NCI-H510A treated with DMSO at 0.1 percent for 48 hours (cell line): ENCODE measurements around the gene STEAP3.

Source experiments
- DNase-seq: peaks from one replicate; lab custom pipeline; 2025; lab: John Stamatoyannopoulos, UW

The STEAP3 gene, protein sequence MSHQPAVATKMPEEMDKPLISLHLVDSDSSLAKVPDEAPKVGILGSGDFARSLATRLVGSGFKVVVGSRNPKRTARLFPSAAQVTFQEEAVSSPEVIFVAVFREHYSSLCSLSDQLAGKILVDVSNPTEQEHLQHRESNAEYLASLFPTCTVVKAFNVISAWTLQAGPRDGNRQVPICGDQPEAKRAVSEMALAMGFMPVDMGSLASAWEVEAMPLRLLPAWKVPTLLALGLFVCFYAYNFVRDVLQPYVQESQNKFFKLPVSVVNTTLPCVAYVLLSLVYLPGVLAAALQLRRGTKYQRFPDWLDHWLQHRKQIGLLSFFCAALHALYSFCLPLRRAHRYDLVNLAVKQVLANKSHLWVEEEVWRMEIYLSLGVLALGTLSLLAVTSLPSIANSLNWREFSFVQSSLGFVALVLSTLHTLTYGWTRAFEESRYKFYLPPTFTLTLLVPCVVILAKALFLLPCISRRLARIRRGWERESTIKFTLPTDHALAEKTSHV

GRCh38 chr2:119223521-119224390 lies at the start of gene STEAP3:
Gene STEAP3, plus strand, starts transcription at chr2:119223834. Its CDS starts 7,179 bp downstream, at chr2:119231013.
- peak; percentile 79 for DNase-seq

GRCh38 chr2:119174216-119174992 lies 49.2 kb upstream of the STEAP3 start:
- peak; percentile 75 for DNase-seq

DNA sequence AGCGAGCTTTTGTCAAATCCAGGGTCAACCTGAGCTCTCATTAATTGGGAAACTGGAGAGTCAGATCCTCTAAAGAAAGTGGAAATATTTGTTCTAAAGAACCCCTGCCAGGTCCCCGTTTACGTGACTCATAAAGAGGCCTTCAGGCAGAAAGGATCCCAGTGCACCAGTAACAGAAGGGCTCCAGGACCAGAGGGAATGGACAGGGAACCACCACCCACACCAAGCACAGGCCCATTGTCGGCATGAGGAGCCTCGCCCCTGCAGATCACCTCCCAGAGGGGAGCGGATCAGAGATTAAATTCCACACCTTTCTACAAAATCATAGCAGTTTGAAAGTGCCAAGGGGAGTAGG lies 48.7 kb upstream of the STEAP3 start:
- DNase-seq = no peak

- DNase-seq = no peak
Observed at GRCh38 chr2:119175517-119175916, 48.1 kb upstream of the STEAP3 start.

GRCh38 chr2:119177171-119177837 lies 46.3 kb upstream of the STEAP3 start:
- no peak for DNase-seq

DNA sequence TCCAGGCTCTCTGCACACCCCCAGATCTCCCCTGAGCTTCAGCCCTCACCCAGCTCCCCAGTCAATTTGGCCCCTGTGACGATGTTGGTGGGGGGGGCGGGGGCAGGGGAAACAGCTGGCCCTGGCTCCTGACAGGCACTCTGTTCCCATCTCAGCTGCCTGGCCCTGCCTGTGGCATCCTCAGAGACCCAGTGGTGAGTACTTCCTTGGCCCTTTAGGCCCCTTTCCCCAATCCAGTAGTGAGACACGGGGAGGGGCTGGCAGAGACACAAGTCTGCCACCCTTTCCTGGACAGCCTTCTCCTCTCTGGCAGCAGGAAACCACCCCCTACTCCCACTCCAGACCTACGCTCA lies 45.8 kb upstream of the STEAP3 start:
- no peak for DNase-seq

- no peak for DNase-seq
Observed at GRCh38 chr2:119178776-119179175, 44.9 kb upstream of the STEAP3 start.

- no peak for DNase-seq
Observed at GRCh38 chr2:119179202-119179601, 44.4 kb upstream of the STEAP3 start.

DNA sequence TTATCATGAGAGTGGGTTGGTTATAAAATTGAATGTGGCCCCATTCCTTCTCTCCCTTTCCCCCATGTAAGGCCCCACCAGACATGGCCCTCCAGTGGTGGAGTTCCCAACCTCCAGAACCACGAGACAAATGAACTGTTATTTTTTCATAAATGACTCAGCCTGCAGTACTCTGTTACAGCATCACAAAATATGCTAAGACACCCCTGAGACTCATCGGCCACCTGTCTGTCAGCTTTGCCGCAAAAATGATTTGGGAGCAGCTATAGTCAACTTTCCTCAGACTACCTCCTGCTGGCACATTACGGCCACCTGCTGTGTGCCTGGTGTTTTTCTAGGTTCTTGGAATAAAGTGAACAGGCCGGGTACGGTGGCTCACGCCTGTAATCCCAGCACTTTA lies 43.6 kb upstream of the STEAP3 start:
- DNase-seq = no peak

GRCh38 chr2:119180892-119181291 lies 42.7 kb upstream of the STEAP3 start:
- peak; percentile 10 for DNase-seq

GRCh38 chr2:119181391-119181790 lies 42.2 kb upstream of the STEAP3 start:
- DNase-seq = no peak

- DNase-seq = no peak
Observed at GRCh38 chr2:119181791-119182445, 41.7 kb upstream of the STEAP3 start.

DNA sequence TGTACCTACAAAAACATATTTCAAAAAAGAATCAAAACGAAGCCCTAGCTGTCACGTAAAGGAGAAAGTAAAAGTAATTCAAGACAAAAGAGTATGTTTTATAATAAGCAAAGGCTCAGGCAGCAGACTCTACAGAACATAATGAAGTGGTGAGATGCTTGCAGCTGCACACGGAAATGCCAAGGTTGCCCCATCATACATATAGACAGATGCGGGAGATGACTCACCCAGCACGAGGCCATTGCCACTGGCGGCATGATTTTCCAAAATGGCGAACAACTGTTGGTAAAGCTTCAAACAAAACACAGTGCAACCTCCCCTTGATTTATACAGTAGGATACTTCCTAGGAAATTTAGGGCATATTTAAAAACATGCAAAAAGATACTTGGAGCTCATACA lies 39.1 kb upstream of the STEAP3 start:
- DNase-seq = no peak

DNA sequence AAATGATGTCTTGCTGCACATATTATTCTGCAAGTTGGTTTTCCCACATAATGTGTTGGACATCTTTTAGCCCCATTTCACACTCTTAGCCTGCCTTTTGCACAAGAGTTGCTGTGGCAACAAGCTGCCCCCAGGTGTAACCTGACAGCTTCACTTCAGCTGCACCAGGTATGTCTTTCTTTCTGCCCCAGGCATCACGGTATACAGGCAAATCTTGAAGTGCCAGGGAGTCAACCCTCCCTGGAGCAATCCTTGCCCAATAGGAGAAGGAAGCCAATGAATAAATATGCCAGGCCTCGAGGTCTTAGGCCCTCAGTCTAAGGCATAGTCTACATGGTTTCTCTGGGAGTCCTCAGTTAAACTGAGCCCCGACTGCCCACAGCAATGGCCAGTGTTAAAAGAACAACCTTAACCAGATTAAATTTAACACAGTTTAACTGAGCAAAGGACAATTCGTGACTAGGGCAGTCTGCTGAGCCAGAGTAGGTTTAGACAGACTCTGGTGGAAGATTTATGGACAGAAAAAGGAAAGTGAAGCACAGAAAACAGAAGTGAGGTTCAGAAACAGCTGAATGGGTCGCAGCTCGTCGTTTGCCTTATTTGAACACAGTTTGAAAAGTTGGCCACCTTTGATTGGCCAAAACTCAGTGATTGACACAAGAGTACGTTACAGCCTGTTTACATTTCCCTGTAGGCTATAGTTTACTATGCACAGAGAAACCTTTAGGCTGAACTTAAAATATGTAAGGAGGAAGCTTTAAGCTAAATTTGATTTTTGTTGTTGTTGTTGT lies 33.1 kb upstream of the STEAP3 start:
- no peak for DNase-seq

DNA sequence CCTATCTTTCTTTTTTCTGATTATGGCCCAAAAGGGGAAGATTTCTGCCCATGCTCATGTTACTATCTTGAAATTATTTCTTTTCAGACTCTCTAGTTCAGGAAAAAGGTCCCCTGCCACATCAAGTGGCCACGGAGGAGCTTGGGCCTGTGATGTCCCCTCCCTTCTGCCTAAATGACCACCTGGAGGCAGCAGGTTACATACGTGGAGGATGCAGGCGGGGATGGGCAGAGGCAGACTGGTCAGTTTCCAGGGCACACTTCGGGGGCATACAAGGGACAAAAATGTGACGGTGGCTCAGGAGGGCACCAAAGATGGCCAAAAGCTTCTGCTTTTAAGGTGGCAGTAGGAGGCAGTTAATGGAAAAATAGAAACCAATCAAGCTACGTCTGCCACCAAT lies 30.7 kb upstream of the STEAP3 start:
- DNase-seq = no peak

DNA sequence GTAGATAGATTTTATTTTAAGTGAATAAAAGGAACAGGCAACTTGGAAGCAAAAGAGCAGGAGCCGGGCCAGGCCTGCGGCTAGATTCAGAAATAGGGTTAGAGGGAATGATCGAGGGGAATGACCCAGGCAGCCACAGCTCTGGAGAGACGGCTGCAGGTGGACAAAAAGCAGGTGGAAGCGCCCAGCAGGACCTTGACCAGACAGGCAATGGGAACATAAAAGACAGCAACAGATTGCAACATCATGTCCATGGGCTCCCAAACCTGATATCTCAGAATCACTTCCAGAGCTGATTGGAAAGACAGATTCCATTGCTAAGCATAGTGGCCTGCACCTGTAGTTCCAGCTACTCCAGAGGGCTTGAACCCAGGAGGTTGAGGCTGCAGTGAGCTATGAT lies 28.6 kb upstream of the STEAP3 start:
- DNase-seq = no peak

- DNase-seq = no peak
Observed at GRCh38 chr2:119195887-119196286, 27.7 kb upstream of the STEAP3 start.

DNA sequence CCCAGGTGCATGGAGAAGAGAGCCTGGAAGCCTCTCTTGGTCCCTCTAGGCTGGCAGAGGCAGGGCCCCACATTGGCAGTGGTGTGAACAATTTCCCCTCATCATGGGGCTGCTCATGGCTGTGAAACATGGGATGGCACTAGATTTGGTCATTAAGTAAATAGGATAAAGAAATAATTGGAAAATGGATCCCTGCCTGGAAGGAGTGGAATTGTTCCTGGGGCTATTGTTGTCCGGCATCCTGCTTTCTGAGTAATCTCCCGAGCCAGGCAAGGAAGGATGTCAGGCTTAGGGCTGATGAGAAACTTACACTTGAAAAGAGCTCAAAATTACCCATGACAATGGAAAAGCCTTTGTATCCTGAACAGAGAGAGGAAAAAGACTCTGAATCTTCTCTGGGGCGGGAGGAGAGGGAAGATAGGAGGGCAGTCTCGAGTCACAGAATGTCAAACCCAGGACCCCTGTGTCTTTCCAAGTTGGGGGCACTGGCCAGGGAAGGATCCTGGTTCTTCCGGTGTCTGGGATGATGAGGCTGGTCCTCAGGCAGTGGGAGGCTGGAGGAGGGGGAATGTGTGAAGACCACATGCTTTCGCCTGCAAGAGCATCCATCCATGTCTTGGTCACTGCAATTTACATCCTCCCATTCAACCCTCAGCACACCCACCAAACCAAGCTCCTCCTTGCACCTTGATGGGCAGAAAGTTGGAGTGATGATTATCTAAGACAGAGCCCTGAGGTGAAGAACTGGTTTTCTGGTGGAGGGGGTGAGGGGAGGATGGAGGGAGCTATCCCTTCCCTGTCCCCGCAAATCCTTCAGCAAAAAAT lies 27.1 kb upstream of the STEAP3 start:
- DNase-seq = no peak

DNA sequence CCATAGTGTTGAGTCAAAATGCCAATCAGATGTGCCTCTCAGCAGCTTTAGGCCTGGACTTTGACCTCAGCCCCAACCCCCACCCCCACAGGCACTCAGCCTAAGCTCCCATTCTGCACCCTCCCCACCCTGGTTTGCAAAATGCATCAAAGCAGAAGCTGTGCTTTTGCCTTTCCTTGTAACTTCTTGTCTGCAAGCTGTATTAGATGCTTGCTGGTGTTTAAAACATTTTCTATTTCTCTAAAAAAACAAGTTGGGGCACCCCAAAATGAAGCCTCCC lies 26.6 kb upstream of the STEAP3 start:
- no peak for DNase-seq
